ENCODE results near the gene INTS11. TPM values are rescaled to one million over a fixed set of nuclear protein-coding genes. Genes with fewer than 3 reads are reported as not detected.

Gene INTS11
- total and polyA plus RNA-seq, 9 of the 15 experiments (the other 6 are each of a cell fraction or from before 2014, with no cell fraction given), result 3.6 to 183 (median 110) TPM

- TF ChIP-seq CHD4 (IDR thresholded peaks at IDR 0.05; ENCODE audit: insufficient read depth, insufficient replicate concordance, low read depth, low read length, poor library complexity, severe bottlenecking) (no peak), U2AF1 (optimal IDR thresholded peaks at IDR 0.05; ENCODE audit: low read depth, low read length) (no peak), FOXJ2 (tag; IDR thresholded peaks at IDR 0.05) (no peak), ZNF174 (CRISPR knock-in tag; IDR thresholded peaks at IDR 0.05) (no peak), ZFPM2 (CRISPR knock-in tag; IDR thresholded peaks at IDR 0.05) (no peak), MCM3 (IDR thresholded peaks at IDR 0.05) (no peak), SAFB2 (IDR thresholded peaks at IDR 0.05; ENCODE audit: borderline replicate concordance, low read depth, low read length, severe bottlenecking) (no peak), SRSF3 (IDR thresholded peaks at IDR 0.05; ENCODE audit: insufficient read depth, low read length) (no peak), HNRNPUL1 (IDR thresholded peaks at IDR 0.05; ENCODE audit: low read length) (no peak), ZNF274 (IDR thresholded peaks at IDR 0.05; ENCODE audit: borderline replicate concordance, low read depth, low read length) (no peak; the same call in 1 of the 2 replicates), RBFOX2 (IDR thresholded peaks at IDR 0.05; ENCODE audit: low read depth, low read length) (peak; percentile 63), SIRT6 (IDR thresholded peaks at IDR 0.05; ENCODE audit: low read depth, low read length) (peak; percentile 35), NRF1 (conservative IDR thresholded peaks at IDR 0.05 in 1 of 2, IDR thresholded peaks at IDR 0.05 in 1 of 2) (no peak), GTF2A2 (tag; IDR thresholded peaks at IDR 0.05) (no peak), MTA1 (IDR thresholded peaks at IDR 0.05; ENCODE audit: borderline replicate concordance) (no peak), CBX3 (IDR thresholded peaks at IDR 0.05; ENCODE audit: borderline replicate concordance in 1 of 2, low read length in 2 of 2) (no peak), PYGO2 (tag; IDR thresholded peaks at IDR 0.05) (no peak), NEUROD1 (IDR thresholded peaks at IDR 0.05; ENCODE audit: borderline replicate concordance, low read depth, low read length, partially characterized antibody) (no peak), TCFL5 (CRISPR knock-in tag; conservative IDR thresholded peaks at IDR 0.05) (no peak), ZNF184 (CRISPR knock-in tag; IDR thresholded peaks at IDR 0.05) (no peak), PHF20 (IDR thresholded peaks at IDR 0.05; ENCODE audit: partially characterized antibody) (no peak), HDAC8 (tag; IDR thresholded peaks at IDR 0.05) (no peak), CBFA2T3 (IDR thresholded peaks at IDR 0.05) (no peak)
- TF ChIP-seq, protein P1, sequence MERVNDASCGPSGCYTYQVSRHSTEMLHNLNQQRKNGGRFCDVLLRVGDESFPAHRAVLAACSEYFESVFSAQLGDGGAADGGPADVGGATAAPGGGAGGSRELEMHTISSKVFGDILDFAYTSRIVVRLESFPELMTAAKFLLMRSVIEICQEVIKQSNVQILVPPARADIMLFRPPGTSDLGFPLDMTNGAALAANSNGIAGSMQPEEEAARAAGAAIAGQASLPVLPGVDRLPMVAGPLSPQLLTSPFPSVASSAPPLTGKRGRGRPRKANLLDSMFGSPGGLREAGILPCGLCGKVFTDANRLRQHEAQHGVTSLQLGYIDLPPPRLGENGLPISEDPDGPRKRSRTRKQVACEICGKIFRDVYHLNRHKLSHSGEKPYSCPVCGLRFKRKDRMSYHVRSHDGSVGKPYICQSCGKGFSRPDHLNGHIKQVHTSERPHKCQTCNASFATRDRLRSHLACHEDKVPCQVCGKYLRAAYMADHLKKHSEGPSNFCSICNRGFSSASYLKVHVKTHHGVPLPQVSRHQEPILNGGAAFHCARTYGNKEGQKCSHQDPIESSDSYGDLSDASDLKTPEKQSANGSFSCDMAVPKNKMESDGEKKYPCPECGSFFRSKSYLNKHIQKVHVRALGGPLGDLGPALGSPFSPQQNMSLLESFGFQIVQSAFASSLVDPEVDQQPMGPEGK (CRISPR knock-in tag; IDR thresholded peaks at IDR 0.05; ENCODE audit: borderline replicate concordance), result no peak
- TF ChIP-seq, protein P2, sequence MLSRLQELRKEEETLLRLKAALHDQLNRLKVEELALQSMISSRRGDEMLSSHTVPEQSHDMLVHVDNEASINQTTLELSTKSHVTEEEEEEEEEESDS (CRISPR knock-in tag; IDR thresholded peaks at IDR 0.05), result no peak
Observed at GRCh38 chr1:1309251-1310108, 15.0 kb downstream of the INTS11 start (continued).

Data from K562 (cell line).